Measurements from ENCODE around the gene PTPN7. TPM values are rescaled to one million over a fixed set of nuclear protein-coding genes. Genes with fewer than 3 reads are reported as not detected.
"Not testable (repeated sequence)": the region's sequence is repeated elsewhere in the genome, so short reads cannot be mapped to it uniquely, and the experiment has no call there.

The PTPN7 gene
- total RNA-seq, 1 donor from 2014 or later, result 0.52 TPM

DNA sequence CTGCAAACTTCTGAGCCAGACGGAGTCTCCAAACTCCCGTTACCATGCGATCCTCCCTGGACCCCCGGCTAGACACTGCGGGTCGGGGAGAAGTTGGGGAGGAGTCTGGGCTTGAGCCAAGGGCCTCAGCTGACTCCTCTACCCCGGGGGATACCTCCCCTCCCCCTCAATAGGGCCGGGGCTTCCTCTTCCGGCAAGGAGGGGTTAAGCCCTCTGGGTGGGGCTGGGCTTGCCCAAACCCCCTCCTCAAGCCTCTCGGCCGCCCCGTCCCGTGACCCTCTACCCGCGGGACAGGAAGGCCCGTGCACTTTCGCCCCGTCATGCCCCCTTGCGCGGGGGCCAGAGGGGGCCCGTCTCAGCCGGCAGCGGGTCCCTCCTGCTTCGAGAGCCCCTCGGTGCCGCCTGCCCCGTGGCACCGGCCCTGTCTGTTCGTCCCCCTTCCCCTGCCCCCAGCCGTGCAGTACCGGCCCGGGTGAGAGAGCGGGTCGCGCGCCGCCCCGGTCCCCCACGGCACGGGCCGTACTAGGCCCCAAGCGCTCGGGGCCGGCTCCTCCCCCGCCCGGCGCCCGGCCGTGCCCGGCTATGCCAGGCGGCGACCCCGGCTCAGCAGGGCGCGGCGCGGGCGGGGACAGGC lies 16.5 kb downstream of the PTPN7 start:
- Histone ChIP-seq H3K27ac (ENCODE audit: low read depth, low read length) (peak overlapping the region; percentile 86), H3K27me3 (ENCODE audit: control insufficient read depth in 3 of 3, insufficient read depth in 3 of 3, low read length in 3 of 3) (no peaks in the 10 kb centered on the region), H3K36me3 (ENCODE audit: control insufficient read depth in 3 of 3, insufficient read depth in 3 of 3, low read length in 3 of 3) (peaks cover 0 to 5% (median 0%) of the 10 kb centered on the region in 3 donors)

GRCh38 chr1:202143011-202143767 lies 17.2 kb downstream of the PTPN7 start:
- Histone ChIP-seq H3K27me3 (ENCODE audit: control insufficient read depth in 3 of 3, insufficient read depth in 3 of 3, low read length in 3 of 3) (no peaks in the 10 kb centered on the region), H3K4me1 (ENCODE audit: control insufficient read depth in 3 of 3, insufficient read depth in 3 of 3, low read length in 3 of 3) (peaks cover 23 to 27% (median 24%) of the 10 kb centered on the region in 3 donors), H3K36me3 (ENCODE audit: control insufficient read depth in 3 of 3, insufficient read depth in 3 of 3, low read length in 3 of 3) (peaks cover 0 to 5% (median 4%) of the 10 kb centered on the region in 3 donors), H3K27ac (ENCODE audit: low read depth, low read length) (peak overlapping the region; percentile 86), H3K9me3 (ENCODE audit: control insufficient read depth in 3 of 3, low read length in 3 of 3) (no peaks in the 10 kb centered on the region), H3K9ac (ENCODE audit: low read depth in 1 of 3, low read length in 3 of 3) (peak overlapping the region; percentile 91 to 93 (median 92)), H3K4me3 (ENCODE audit: low read length in 3 of 3) (peak overlapping the region; percentile 71 to 90 (median 85))

More for the DNA sequence above, 16.5 kb downstream of the PTPN7 start:
- Histone ChIP-seq H3K4me1 (ENCODE audit: control insufficient read depth in 3 of 3, insufficient read depth in 3 of 3, low read length in 3 of 3) (peaks cover 23 to 27% (median 24%) of the 10 kb centered on the region in 3 donors), H3K4me3 (ENCODE audit: low read length in 3 of 3) (peak overlapping the region; percentile 71 to 90 (median 85)), H3K9ac (ENCODE audit: low read depth in 1 of 3, low read length in 3 of 3) (peak overlapping the region; percentile 91 to 93 (median 92)), H3K9me3 (ENCODE audit: control insufficient read depth in 3 of 3, low read length in 3 of 3) (no peaks in the 10 kb centered on the region)

DNA sequence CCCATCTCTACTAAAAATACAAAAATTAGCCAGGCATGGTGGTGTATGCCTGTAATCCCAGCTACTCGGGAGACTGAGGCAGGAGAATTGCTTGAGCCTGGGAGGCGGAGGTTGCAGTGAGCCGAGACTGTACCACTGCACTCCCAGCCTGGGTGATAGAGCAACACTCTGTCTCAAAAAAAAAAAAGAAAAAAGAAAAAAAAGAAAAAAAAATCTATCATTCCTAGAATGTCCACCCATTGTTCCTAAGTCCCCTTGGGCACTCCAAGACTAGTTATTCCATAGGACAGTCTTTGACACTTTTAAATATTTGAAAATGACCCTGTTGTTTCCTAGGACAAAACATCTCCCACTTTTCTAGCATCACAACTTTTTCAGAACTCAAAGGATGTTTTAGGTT lies 18.9 kb downstream of the PTPN7 start:
- peaks cover 23 to 27% (median 24%) of the 10 kb centered on the region in 3 donors for H3K4me1 ChIP-seq (ENCODE audit: control insufficient read depth in 3 of 3, insufficient read depth in 3 of 3, low read length in 3 of 3)
- H3K36me3 ChIP-seq (ENCODE audit: control insufficient read depth in 3 of 3, insufficient read depth in 3 of 3, low read length in 3 of 3), result peaks cover 7 to 15% (median 10%) of the 10 kb centered on the region in 3 donors
- not testable (repeated sequence) for H3K27ac ChIP-seq (ENCODE audit: low read depth, low read length); H3K9me3 ChIP-seq (ENCODE audit: control insufficient read depth in 3 of 3, low read length in 3 of 3); H3K27me3 ChIP-seq (ENCODE audit: control insufficient read depth in 3 of 3, insufficient read depth in 3 of 3, low read length in 3 of 3); H3K4me3 ChIP-seq (ENCODE audit: low read length in 3 of 3); H3K9ac ChIP-seq (ENCODE audit: low read depth in 1 of 3, low read length in 3 of 3)

DNA sequence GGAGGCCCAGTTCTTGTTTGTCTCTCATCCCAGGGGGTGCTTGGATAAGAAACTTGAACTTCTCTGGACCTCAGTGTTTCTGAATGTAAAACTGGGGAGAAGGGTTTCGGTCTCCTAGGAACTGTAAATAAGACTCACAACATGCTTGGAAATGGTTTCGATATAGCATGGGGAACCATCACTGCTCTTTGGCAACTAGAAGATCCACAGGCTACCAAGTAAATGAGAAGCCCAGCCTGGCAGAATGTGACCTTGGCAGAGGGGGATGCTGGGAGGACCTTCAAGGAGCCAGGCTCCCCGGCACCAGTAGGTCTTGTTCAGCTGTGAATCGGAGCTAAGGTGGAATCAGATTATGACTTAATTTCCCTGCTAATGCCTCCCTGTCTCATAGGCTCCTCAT lies 19.6 kb downstream of the PTPN7 start:
- no peak overlapping the region for H3K4me3 ChIP-seq (ENCODE audit: low read length in 3 of 3)
- H3K9me3 ChIP-seq (ENCODE audit: control insufficient read depth in 3 of 3, low read length in 3 of 3), result no peaks in the 10 kb centered on the region
- no peak overlapping the region for H3K27ac ChIP-seq (ENCODE audit: low read depth, low read length)
- peaks cover 23 to 28% (median 24%) of the 10 kb centered on the region in 3 donors for H3K4me1 ChIP-seq (ENCODE audit: control insufficient read depth in 3 of 3, insufficient read depth in 3 of 3, low read length in 3 of 3)
- H3K27me3 ChIP-seq (ENCODE audit: control insufficient read depth in 3 of 3, insufficient read depth in 3 of 3, low read length in 3 of 3), result no peaks in the 10 kb centered on the region
- H3K36me3 ChIP-seq (ENCODE audit: control insufficient read depth in 3 of 3, insufficient read depth in 3 of 3, low read length in 3 of 3), result peaks cover 7 to 16% (median 12%) of the 10 kb centered on the region in 3 donors
- no peak overlapping the region for H3K9ac ChIP-seq (ENCODE audit: low read depth in 1 of 3, low read length in 3 of 3)

DNA sequence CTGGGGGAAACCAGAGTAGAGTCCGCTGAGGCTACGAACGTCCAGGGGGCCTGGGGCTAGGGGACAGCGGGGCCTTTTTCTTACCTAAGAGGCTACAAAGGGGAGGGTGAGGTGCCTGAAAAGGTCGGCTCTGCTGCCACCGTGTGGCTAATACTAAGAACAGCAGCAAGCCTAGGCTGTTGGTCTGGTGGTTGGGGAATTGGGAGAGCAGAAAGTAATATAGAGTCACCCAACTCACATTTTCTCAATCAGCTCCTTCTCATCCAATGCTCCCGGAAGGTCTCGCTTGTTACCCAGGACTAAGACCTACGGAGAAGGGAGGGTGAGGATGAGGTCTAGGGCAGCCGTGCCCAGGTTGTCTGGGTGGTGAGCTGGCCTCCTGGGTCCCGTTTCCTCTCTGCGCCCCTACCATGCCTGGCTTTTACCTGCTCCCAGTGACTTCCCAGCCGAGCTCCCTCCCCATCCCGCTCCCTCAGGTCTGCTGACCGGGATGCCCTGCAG lies 25.1 kb downstream of the PTPN7 start:
- Histone ChIP-seq H3K27me3 (ENCODE audit: control insufficient read depth in 3 of 3, insufficient read depth in 3 of 3, low read length in 3 of 3) (peaks cover 0 to 9% (median 0%) of the 10 kb centered on the region in 3 donors), H3K9ac (ENCODE audit: low read depth in 1 of 3, low read length in 3 of 3) (no peak overlapping the region), H3K36me3 (ENCODE audit: control insufficient read depth in 3 of 3, insufficient read depth in 3 of 3, low read length in 3 of 3) (peaks cover 29 to 33% (median 30%) of the 10 kb centered on the region in 3 donors), H3K9me3 (ENCODE audit: control insufficient read depth in 3 of 3, low read length in 3 of 3) (no peaks in the 10 kb centered on the region), H3K4me3 (ENCODE audit: low read length in 3 of 3) (no peak overlapping the region), H3K27ac (ENCODE audit: low read depth, low read length) (no peak overlapping the region), H3K4me1 (ENCODE audit: control insufficient read depth in 3 of 3, insufficient read depth in 3 of 3, low read length in 3 of 3) (peaks cover 15 to 35% (median 24%) of the 10 kb centered on the region in 3 donors)

- H3K9me3 ChIP-seq (ENCODE audit: control insufficient read depth in 3 of 3, low read length in 3 of 3), result no peaks in the 10 kb centered on the region
- peaks cover 0 to 10% (median 0%) of the 10 kb centered on the region in 3 donors for H3K27me3 ChIP-seq (ENCODE audit: control insufficient read depth in 3 of 3, insufficient read depth in 3 of 3, low read length in 3 of 3)
- H3K27ac ChIP-seq (ENCODE audit: low read depth, low read length), result no peak overlapping the region
- peaks cover 29 to 33% (median 30%) of the 10 kb centered on the region in 3 donors for H3K36me3 ChIP-seq (ENCODE audit: control insufficient read depth in 3 of 3, insufficient read depth in 3 of 3, low read length in 3 of 3)
- H3K4me1 ChIP-seq (ENCODE audit: control insufficient read depth in 3 of 3, insufficient read depth in 3 of 3, low read length in 3 of 3), result peaks cover 15 to 37% (median 26%) of the 10 kb centered on the region in 3 donors
- no peak overlapping the region for H3K9ac ChIP-seq (ENCODE audit: low read depth in 1 of 3, low read length in 3 of 3)
- no peak overlapping the region for H3K4me3 ChIP-seq (ENCODE audit: low read length in 3 of 3)
Observed at GRCh38 chr1:202134645-202135172, 25.7 kb downstream of the PTPN7 start.

DNA sequence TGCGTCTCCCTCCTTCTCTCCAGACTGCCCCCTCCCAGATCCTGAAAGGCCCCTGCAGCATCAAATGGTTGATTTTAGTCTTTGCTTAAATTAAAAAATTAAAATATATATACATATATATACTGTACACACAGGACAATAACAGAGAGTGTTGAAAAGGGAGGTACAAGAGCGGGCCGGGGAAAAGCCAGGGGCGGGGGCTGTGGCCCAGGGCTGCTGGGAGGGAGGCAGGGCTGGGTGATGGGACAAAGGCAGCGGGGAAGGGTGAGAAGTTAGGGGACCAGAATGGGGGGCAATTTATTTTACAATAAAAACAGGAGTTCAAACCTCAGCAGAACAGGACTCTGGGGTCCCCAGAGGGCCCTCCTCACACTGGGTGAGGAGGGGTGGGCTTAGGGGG lies 26.4 kb downstream of the PTPN7 start:
- Histone ChIP-seq H3K9ac (ENCODE audit: low read depth in 1 of 3, low read length in 3 of 3) (no peak overlapping the region), H3K27ac (ENCODE audit: low read depth, low read length) (no peak overlapping the region), H3K36me3 (ENCODE audit: control insufficient read depth in 3 of 3, insufficient read depth in 3 of 3, low read length in 3 of 3) (peaks cover 29 to 33% (median 30%) of the 10 kb centered on the region in 3 donors), H3K4me3 (ENCODE audit: low read length in 3 of 3) (no peak overlapping the region), H3K4me1 (ENCODE audit: control insufficient read depth in 3 of 3, insufficient read depth in 3 of 3, low read length in 3 of 3) (peaks cover 15 to 37% (median 26%) of the 10 kb centered on the region in 3 donors), H3K9me3 (ENCODE audit: control insufficient read depth in 3 of 3, low read length in 3 of 3) (no peaks in the 10 kb centered on the region), H3K27me3 (ENCODE audit: control insufficient read depth in 3 of 3, insufficient read depth in 3 of 3, low read length in 3 of 3) (peaks cover 0 to 10% (median 0%) of the 10 kb centered on the region in 3 donors)

GRCh38 chr1:202133496-202133895 lies 26.9 kb downstream of the PTPN7 start:
- H3K9ac ChIP-seq (ENCODE audit: low read depth in 1 of 3, low read length in 3 of 3), result no peak overlapping the region
- peak overlapping the region; percentile 80 for H3K27ac ChIP-seq (ENCODE audit: low read depth, low read length)

GRCh38 chr1:202133001-202133400 lies 27.4 kb downstream of the PTPN7 start:
- Histone ChIP-seq H3K9ac (ENCODE audit: low read depth in 1 of 3, low read length in 3 of 3) (peak overlapping the region; percentile 65 to 74 (median 70)), H3K27ac (ENCODE audit: low read depth, low read length) (peak overlapping the region; percentile 80), H3K4me3 (ENCODE audit: low read length in 3 of 3) (peak overlapping the region in 2 of 3 donors; percentile 13 to 56), H3K4me1 (ENCODE audit: control insufficient read depth in 3 of 3, insufficient read depth in 3 of 3, low read length in 3 of 3) (peaks cover 15 to 37% (median 26%) of the 10 kb centered on the region in 3 donors), H3K36me3 (ENCODE audit: control insufficient read depth in 3 of 3, insufficient read depth in 3 of 3, low read length in 3 of 3) (peaks cover 26 to 31% (median 29%) of the 10 kb centered on the region in 3 donors), H3K27me3 (ENCODE audit: control insufficient read depth in 3 of 3, insufficient read depth in 3 of 3, low read length in 3 of 3) (peaks cover 0 to 10% (median 0%) of the 10 kb centered on the region in 3 donors), H3K9me3 (ENCODE audit: control insufficient read depth in 3 of 3, low read length in 3 of 3) (no peaks in the 10 kb centered on the region)

More at GRCh38 chr1:202133496-202133895, 26.9 kb downstream of the PTPN7 start:
- no peak overlapping the region for H3K4me3 ChIP-seq (ENCODE audit: low read length in 3 of 3)
- H3K27me3 ChIP-seq (ENCODE audit: control insufficient read depth in 3 of 3, insufficient read depth in 3 of 3, low read length in 3 of 3), result peaks cover 0 to 10% (median 0%) of the 10 kb centered on the region in 3 donors
- peaks cover 29 to 33% (median 30%) of the 10 kb centered on the region in 3 donors for H3K36me3 ChIP-seq (ENCODE audit: control insufficient read depth in 3 of 3, insufficient read depth in 3 of 3, low read length in 3 of 3)
- peaks cover 15 to 37% (median 26%) of the 10 kb centered on the region in 3 donors for H3K4me1 ChIP-seq (ENCODE audit: control insufficient read depth in 3 of 3, insufficient read depth in 3 of 3, low read length in 3 of 3)
- no peaks in the 10 kb centered on the region for H3K9me3 ChIP-seq (ENCODE audit: control insufficient read depth in 3 of 3, low read length in 3 of 3)

Data from skeletal muscle tissue (tissue), 4 donors.